ENCODE measurements around the gene SNX10. TPM values are rescaled to one million over a fixed set of nuclear protein-coding genes. Genes with fewer than 3 reads are reported as not detected.

Gene SNX10
- total and polyA plus RNA-seq, 7 experiments from 2014 or later, result 5.0 to 37.0 (median 7.2) TPM

GRCh38 chr7:26337232-26337865, 45.7 kb downstream of the SNX10 start:
- Mint-ChIP-seq H3K4me1 (peaks cover 14 to 34% (median 24%) of the 10 kb centered on the region in 7 donors), H3K27me3 (no peaks in the 10 kb centered on the region), H3K36me3 (peaks cover 0 to 23% (median 3%) of the 10 kb centered on the region in 5 donors), H3K27ac (no peak overlapping the region), H3K4me3 (no peak overlapping the region), H3K9me3 (peaks cover 0 to 1% (median 0%) of the 10 kb centered on the region in 11 donors)
- H3K27me3 ChIP-seq (ENCODE audit: control insufficient read depth in 2 of 2, insufficient read depth in 2 of 2, low read length in 2 of 2), result no peaks in the 10 kb centered on the region
- CTCF ChIA-PET, result no interaction called here
- H3K27ac ChIP-seq (ENCODE audit: low read depth, low read length), result no peak overlapping the region
- ATAC-seq (no peak), DNase-seq (no peak)
- H3K4me3 ChIP-seq (ENCODE audit: low read length), result no peak overlapping the region
- no peaks in the 10 kb centered on the region for H3K4me1 ChIP-seq (ENCODE audit: control insufficient read depth in 2 of 2, insufficient read depth in 2 of 2, low read length in 2 of 2)
- H3K9me3 ChIP-seq (ENCODE audit: control insufficient read depth in 2 of 3, low read length in 3 of 3), result no peaks in the 10 kb centered on the region
- intact Hi-C loops (cut with micrococcal nuclease), result no loop called here
- no peaks in the 10 kb centered on the region for H3K36me3 ChIP-seq (ENCODE audit: control insufficient read depth in 2 of 3, insufficient read depth in 3 of 3, low read length in 3 of 3)
- POLR2A ChIA-PET, result no interaction called here

- POLR2A ChIA-PET, result no interaction called here
Measured at GRCh38 chr7:26340476-26341018, 48.9 kb downstream of the SNX10 start.

GRCh38 chr7:26343320-26343832, 51.7 kb downstream of the SNX10 start:
- ATAC-seq, result no peak
- DNase-seq, result no peak
- Mint-ChIP-seq H3K4me1 (peaks cover 0 to 11% (median 0%) of the 10 kb centered on the region in 7 donors), H3K4me3 (no peak overlapping the region), H3K9me3 (no peaks in the 10 kb centered on the region), H3K27ac (no peak overlapping the region), H3K27me3 (no peaks in the 10 kb centered on the region), H3K36me3 (peaks cover 9 to 28% (median 17%) of the 10 kb centered on the region in 5 donors)
- Histone ChIP-seq H3K9me3 (ENCODE audit: control insufficient read depth in 2 of 3, low read length in 3 of 3) (no peaks in the 10 kb centered on the region), H3K4me3 (ENCODE audit: low read length) (no peak overlapping the region), H3K36me3 (ENCODE audit: control insufficient read depth in 2 of 3, insufficient read depth in 3 of 3, low read length in 3 of 3) (peaks cover 0 to 18% (median 0%) of the 10 kb centered on the region in 3 experiments), H3K4me1 (ENCODE audit: control insufficient read depth in 2 of 2, insufficient read depth in 2 of 2, low read length in 2 of 2) (no peaks in the 10 kb centered on the region), H3K27ac (ENCODE audit: low read depth, low read length) (no peak overlapping the region), H3K27me3 (ENCODE audit: control insufficient read depth in 2 of 2, insufficient read depth in 2 of 2, low read length in 2 of 2) (no peaks in the 10 kb centered on the region)
- CTCF ChIA-PET, result no interaction called here
- POLR2A ChIA-PET, result no interaction called here
- intact Hi-C loops (cut with micrococcal nuclease), result no loop called here

More at GRCh38 chr7:26340476-26341018, 48.9 kb downstream of the SNX10 start:
- Mint-ChIP-seq H3K27me3 (no peaks in the 10 kb centered on the region), H3K4me1 (peaks cover 0 to 15% (median 5%) of the 10 kb centered on the region in 7 donors), H3K36me3 (peaks cover 5 to 19% (median 10%) of the 10 kb centered on the region in 5 donors), H3K27ac (no peak overlapping the region), H3K9me3 (peaks cover 0 to 1% (median 0%) of the 10 kb centered on the region in 11 donors), H3K4me3 (no peak overlapping the region)
- ATAC-seq (no peak), DNase-seq (no peak)
- Histone ChIP-seq H3K9me3 (ENCODE audit: control insufficient read depth in 2 of 3, low read length in 3 of 3) (no peaks in the 10 kb centered on the region), H3K27me3 (ENCODE audit: control insufficient read depth in 2 of 2, insufficient read depth in 2 of 2, low read length in 2 of 2) (no peaks in the 10 kb centered on the region), H3K4me1 (ENCODE audit: control insufficient read depth in 2 of 2, insufficient read depth in 2 of 2, low read length in 2 of 2) (no peaks in the 10 kb centered on the region), H3K36me3 (ENCODE audit: control insufficient read depth in 2 of 3, insufficient read depth in 3 of 3, low read length in 3 of 3) (no peaks in the 10 kb centered on the region), H3K27ac (ENCODE audit: low read depth, low read length) (no peak overlapping the region), H3K4me3 (ENCODE audit: low read length) (no peak overlapping the region)
- intact Hi-C loops (cut with micrococcal nuclease), result no loop called here
- CTCF ChIA-PET, result no interaction called here

DNA sequence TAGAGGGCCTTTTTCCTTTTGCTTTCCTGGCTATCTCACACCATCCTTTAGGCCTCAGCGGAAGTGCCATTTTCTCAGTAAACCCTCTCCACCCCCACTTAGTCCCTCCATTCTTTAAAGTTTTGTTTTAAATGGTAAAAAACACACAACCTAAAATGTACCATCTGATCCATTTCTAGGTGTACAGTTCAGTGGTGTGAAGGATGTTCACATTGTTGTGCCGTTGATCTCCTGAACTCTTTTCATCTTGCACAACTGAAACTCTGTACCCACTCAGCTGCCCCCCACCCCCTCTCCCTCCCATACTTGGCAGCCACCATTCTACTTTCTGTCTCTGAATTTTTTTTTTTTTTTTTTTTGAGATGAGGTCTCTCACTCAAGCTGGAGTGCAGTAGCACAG, 52.2 kb downstream of the SNX10 start:
- no peak for DNase-seq
- Histone ChIP-seq H3K27me3 (ENCODE audit: control insufficient read depth in 2 of 2, insufficient read depth in 2 of 2, low read length in 2 of 2) (no peaks in the 10 kb centered on the region), H3K36me3 (ENCODE audit: control insufficient read depth in 2 of 3, insufficient read depth in 3 of 3, low read length in 3 of 3) (peaks cover 0 to 18% (median 0%) of the 10 kb centered on the region in 3 experiments), H3K4me3 (ENCODE audit: low read length) (no peak overlapping the region), H3K27ac (ENCODE audit: low read depth, low read length) (no peak overlapping the region), H3K4me1 (ENCODE audit: control insufficient read depth in 2 of 2, insufficient read depth in 2 of 2, low read length in 2 of 2) (no peaks in the 10 kb centered on the region), H3K9me3 (ENCODE audit: control insufficient read depth in 2 of 3, low read length in 3 of 3) (no peaks in the 10 kb centered on the region)
- Mint-ChIP-seq H3K9me3 (no peaks in the 10 kb centered on the region), H3K4me3 (no peak overlapping the region), H3K36me3 (peaks cover 9 to 33% (median 21%) of the 10 kb centered on the region in 5 donors), H3K27me3 (no peaks in the 10 kb centered on the region), H3K27ac (no peak overlapping the region), H3K4me1 (peaks cover 0 to 11% (median 0%) of the 10 kb centered on the region in 7 donors)
- intact Hi-C loops (cut with micrococcal nuclease), result no loop called here
- ChIA-PET POLR2A (no interaction called here), CTCF (no interaction called here)
- ATAC-seq, result no peak

- H3K4me3 Mint-ChIP-seq, result no peak overlapping the region
- POLR2A ChIA-PET, result no interaction called here
- DNase-seq, result no peak
- no peaks in the 10 kb centered on the region for H3K9me3 Mint-ChIP-seq
- H3K36me3 ChIP-seq (ENCODE audit: control insufficient read depth in 2 of 3, insufficient read depth in 3 of 3, low read length in 3 of 3), result peaks cover 0 to 18% (median 0%) of the 10 kb centered on the region in 3 experiments
- H3K4me3 ChIP-seq (ENCODE audit: low read length), result no peak overlapping the region
- intact Hi-C loops (cut with micrococcal nuclease), result no loop called here
- ATAC-seq, result no peak
- H3K27ac ChIP-seq (ENCODE audit: low read depth, low read length), result no peak overlapping the region
- no peaks in the 10 kb centered on the region for H3K27me3 Mint-ChIP-seq
- H3K4me1 Mint-ChIP-seq, result peaks cover 0 to 11% (median 0%) of the 10 kb centered on the region in 7 donors
- H3K4me1 ChIP-seq (ENCODE audit: control insufficient read depth in 2 of 2, insufficient read depth in 2 of 2, low read length in 2 of 2), result no peaks in the 10 kb centered on the region
- no peak overlapping the region for H3K27ac Mint-ChIP-seq
- CTCF ChIA-PET, result no interaction called here
- peaks cover 10 to 37% (median 22%) of the 10 kb centered on the region in 5 donors for H3K36me3 Mint-ChIP-seq
- H3K9me3 ChIP-seq (ENCODE audit: control insufficient read depth in 2 of 3, low read length in 3 of 3), result no peaks in the 10 kb centered on the region
- H3K27me3 ChIP-seq (ENCODE audit: control insufficient read depth in 2 of 2, insufficient read depth in 2 of 2, low read length in 2 of 2), result no peaks in the 10 kb centered on the region
Measured at GRCh38 chr7:26345202-26345601, 53.5 kb downstream of the SNX10 start.

GRCh38 chr7:26345837-26346236, 54.2 kb downstream of the SNX10 start:
- ChIA-PET POLR2A (no interaction called here), CTCF (no interaction called here)
- Mint-ChIP-seq H3K27ac (peak overlapping the region in 1 of 9 donors; percentile 70), H3K36me3 (peaks cover 7 to 33% (median 22%) of the 10 kb centered on the region in 5 donors), H3K27me3 (no peaks in the 10 kb centered on the region), H3K4me3 (no peak overlapping the region), H3K9me3 (no peaks in the 10 kb centered on the region), H3K4me1 (peaks cover 0 to 11% (median 0%) of the 10 kb centered on the region in 7 donors)
- Histone ChIP-seq H3K27me3 (ENCODE audit: control insufficient read depth in 2 of 2, insufficient read depth in 2 of 2, low read length in 2 of 2) (no peaks in the 10 kb centered on the region), H3K4me3 (ENCODE audit: low read length) (no peak overlapping the region), H3K4me1 (ENCODE audit: control insufficient read depth in 2 of 2, insufficient read depth in 2 of 2, low read length in 2 of 2) (no peaks in the 10 kb centered on the region), H3K36me3 (ENCODE audit: control insufficient read depth in 2 of 3, insufficient read depth in 3 of 3, low read length in 3 of 3) (peaks cover 0 to 18% (median 0%) of the 10 kb centered on the region in 3 experiments), H3K9me3 (ENCODE audit: control insufficient read depth in 2 of 3, low read length in 3 of 3) (no peaks in the 10 kb centered on the region), H3K27ac (ENCODE audit: low read depth, low read length) (no peak overlapping the region)
- DNase-seq, result no peak
- intact Hi-C loops (cut with micrococcal nuclease), result no loop called here
- ATAC-seq, result no peak

All from naive thymus-derived CD4-positive, alpha-beta T cell (primary cell).